HepG2 (cell line): ENCODE data around the gene RALBP1.

Experiments used
- CTCF ChIP-seq: sonication (generic); formaldehyde crosslinking; IDR thresholded peaks from 2 replicates; pipeline ENCODE4 v1.5.0; 2020; ENCODE audit warnings: mild to moderate bottlenecking, missing genetic modification reagents, moderate library complexity
- WIZ ChIP-seq: sonication (generic); formaldehyde crosslinking; IDR thresholded peaks from 2 replicates; pipeline ENCODE4 v1.5.1; 2020; ENCODE audit warnings: mild to moderate bottlenecking, missing genetic modification reagents

GRCh38 chr18:9437672-9438071 is 37.6 kb upstream of the RALBP1 start:
- TF ChIP-seq CTCF (CRISPR knock-in tag) (no peak), WIZ (no peak)
